Fibroblast of lung (primary cell): ENCODE results near the gene GRAMD2B. TPM values are rescaled to one million over a fixed set of nuclear protein-coding genes. Genes with fewer than 3 reads are reported as not detected.
A peak's percentile ranks its signal among the peaks of the same experiment; 100 is the strongest.

ENCODE experiments used
- DNase-seq, 2 donors: peaks; one replicate each; pipeline versions ENCODE4 v3.0.0 to v3.0.0-alpha.2; 2010; ENCODE audit warnings: low read depth in 2 of 2
- H2AFZ ChIP-seq: 2 replicates; pipeline ENCODE4 v1.5.1; 2012; ENCODE audit warnings: low read length, control low read depth, inconsistent platforms
- H3K27ac ChIP-seq: 2 replicates; pipeline ENCODE4 v1.5.1; 2011; ENCODE audit warnings: low read length, control low read depth; ENCODE audit not compliant: insufficient read depth
- H3K27me3 ChIP-seq: 2 replicates; pipeline ENCODE4 v1.5.1; 2011; ENCODE audit warnings: mild to moderate bottlenecking, low read length; ENCODE audit not compliant: control insufficient read depth, insufficient read depth
- H3K36me3 ChIP-seq: 2 replicates; pipeline ENCODE4 v1.5.1; 2011; ENCODE audit warnings: low read length; ENCODE audit not compliant: control insufficient read depth, insufficient read depth
- H3K4me1 ChIP-seq: 2 replicates; pipeline ENCODE4 v1.5.1; 2011; ENCODE audit warnings: low read length; ENCODE audit not compliant: control insufficient read depth, insufficient read depth; ENCODE audit errors: extremely low read depth
- H3K4me2 ChIP-seq: 2 replicates; pipeline ENCODE4 v1.5.1; 2011; ENCODE audit warnings: low read length, control low read depth; ENCODE audit not compliant: insufficient read depth; ENCODE audit errors: extremely low read depth
- H3K4me3 ChIP-seq, 4 experiments: fragments of 200-600 bp in 1 of 4; sonication (generic) in 1 of 4; replicated peaks in 1 of 4; 2 replicates each; pipeline ENCODE4 v1.5.1; 2011 to 2016; ENCODE audit warnings: low read length in 4 of 4, low read depth in 3 of 4, mild to moderate bottlenecking in 3 of 4, control low read depth in 2 of 4, inconsistent platforms in 1 of 4, mixed read lengths in 1 of 4; ENCODE audit not compliant: insufficient read depth in 1 of 4; ENCODE audit errors: control extremely low read depth in 1 of 4
- H3K79me2 ChIP-seq: 2 replicates; pipeline ENCODE4 v1.5.1; 2012; ENCODE audit warnings: mild to moderate bottlenecking, low read length, inconsistent platforms; ENCODE audit not compliant: control insufficient read depth, insufficient read depth
- H3K9ac ChIP-seq: 2 replicates; pipeline ENCODE4 v1.5.1; 2011; ENCODE audit warnings: mild to moderate bottlenecking, low read length, control low read depth; ENCODE audit not compliant: insufficient read depth
- H3K9me3 ChIP-seq: 2 replicates; pipeline ENCODE4 v1.5.1; 2012; ENCODE audit warnings: low read depth, low read length; ENCODE audit not compliant: control insufficient read depth, insufficient read depth
- H4K20me1 ChIP-seq: 2 replicates; pipeline ENCODE4 v1.5.1; 2011; ENCODE audit warnings: low read length; ENCODE audit not compliant: control insufficient read depth, insufficient read depth; ENCODE audit errors: extremely low read depth
- EZH2 ChIP-seq: IDR thresholded peaks from 2 replicates; pipeline ENCODE4 v1.5.1; 2012; ENCODE audit warnings: low read length, control low read depth, mild to moderate bottlenecking; ENCODE audit errors: missing control alignments
- polyA plus RNA-seq, 2 donors: library from polyadenylated mRNA; depleted of rRNA in 1 of 2; stranded (reverse) in 1 of 2; unstranded in 1 of 2; fragments of >200 nt; gene quantifications; 2 replicates each; pipeline ENCODE4 v1.2.1, GENCODE V29; 2011 to 2012; ENCODE audit warnings: missing spikeins in 1 of 2
- total RNA-seq: library from RNA; depleted of rRNA; stranded (reverse); fragments of >200 nt; gene quantifications from 2 replicates; pipeline ENCODE4 v1.2.1, GENCODE V29; 2014
- TF ChIP-seq, protein P1 (sequence below), 2 donors: IDR thresholded peaks in 1 of 2; conservative IDR thresholded peaks in 1 of 2; 1 replicate in 1 of 2; 2 replicates in 1 of 2; pipeline ENCODE4 v1.5.1; 2011 to 2012; ENCODE audit warnings: low read length in 2 of 2, control low read depth in 1 of 2, inconsistent platforms in 1 of 2, low read depth in 1 of 2, mild to moderate bottlenecking in 1 of 2

GRAMD2B gene
- total and polyA plus RNA-seq, 2 donors (not counting 1 experiment from before 2014, with no cell fraction given), result 21.3 to 37.6 TPM

DNA sequence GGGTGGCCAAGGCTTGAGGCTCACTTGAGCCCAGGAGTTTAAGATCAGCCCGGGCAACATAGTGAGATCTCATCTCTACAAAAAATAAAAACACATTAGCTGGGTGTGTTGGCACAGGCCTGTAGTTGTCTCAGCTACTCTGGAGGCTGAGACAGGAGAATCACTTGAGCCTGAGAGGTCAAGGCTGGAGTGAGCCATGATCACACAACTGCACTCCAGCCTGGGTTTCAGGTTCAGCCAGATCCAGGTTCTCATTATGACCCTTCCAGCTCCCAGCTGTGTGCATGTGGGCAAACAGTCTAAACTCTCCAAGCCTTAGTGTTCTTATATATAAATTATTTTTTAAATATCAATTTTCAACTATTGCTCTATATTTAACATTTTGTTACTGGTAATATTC lies 103.9 kb downstream of the GRAMD2B start:
- TF ChIP-seq, protein P1, sequence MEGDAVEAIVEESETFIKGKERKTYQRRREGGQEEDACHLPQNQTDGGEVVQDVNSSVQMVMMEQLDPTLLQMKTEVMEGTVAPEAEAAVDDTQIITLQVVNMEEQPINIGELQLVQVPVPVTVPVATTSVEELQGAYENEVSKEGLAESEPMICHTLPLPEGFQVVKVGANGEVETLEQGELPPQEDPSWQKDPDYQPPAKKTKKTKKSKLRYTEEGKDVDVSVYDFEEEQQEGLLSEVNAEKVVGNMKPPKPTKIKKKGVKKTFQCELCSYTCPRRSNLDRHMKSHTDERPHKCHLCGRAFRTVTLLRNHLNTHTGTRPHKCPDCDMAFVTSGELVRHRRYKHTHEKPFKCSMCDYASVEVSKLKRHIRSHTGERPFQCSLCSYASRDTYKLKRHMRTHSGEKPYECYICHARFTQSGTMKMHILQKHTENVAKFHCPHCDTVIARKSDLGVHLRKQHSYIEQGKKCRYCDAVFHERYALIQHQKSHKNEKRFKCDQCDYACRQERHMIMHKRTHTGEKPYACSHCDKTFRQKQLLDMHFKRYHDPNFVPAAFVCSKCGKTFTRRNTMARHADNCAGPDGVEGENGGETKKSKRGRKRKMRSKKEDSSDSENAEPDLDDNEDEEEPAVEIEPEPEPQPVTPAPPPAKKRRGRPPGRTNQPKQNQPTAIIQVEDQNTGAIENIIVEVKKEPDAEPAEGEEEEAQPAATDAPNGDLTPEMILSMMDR (conservative IDR thresholded peaks at IDR 0.05 in 1 of 2, IDR thresholded peaks at IDR 0.05 in 1 of 2; ENCODE audit: low read depth in 1 of 2, low read length in 2 of 2), result no peak
- TF ChIP-seq EZH2, result no peak
- Histone ChIP-seq H3K4me2 (no peak overlapping the region), H2AFZ (no peak overlapping the region), H3K27ac (no peak overlapping the region), H3K27me3 (no peaks in the 10 kb centered on the region), H3K9me3 (no peaks in the 10 kb centered on the region), H3K4me1 (peaks cover 7% of the 10 kb centered on the region), H3K36me3 (no peaks in the 10 kb centered on the region), H3K4me3 (no peak overlapping the region), H3K9ac (no peak overlapping the region), H4K20me1 (no peaks in the 10 kb centered on the region), H3K79me2 (no peaks in the 10 kb centered on the region)
- DNase-seq, result no peak

DNA sequence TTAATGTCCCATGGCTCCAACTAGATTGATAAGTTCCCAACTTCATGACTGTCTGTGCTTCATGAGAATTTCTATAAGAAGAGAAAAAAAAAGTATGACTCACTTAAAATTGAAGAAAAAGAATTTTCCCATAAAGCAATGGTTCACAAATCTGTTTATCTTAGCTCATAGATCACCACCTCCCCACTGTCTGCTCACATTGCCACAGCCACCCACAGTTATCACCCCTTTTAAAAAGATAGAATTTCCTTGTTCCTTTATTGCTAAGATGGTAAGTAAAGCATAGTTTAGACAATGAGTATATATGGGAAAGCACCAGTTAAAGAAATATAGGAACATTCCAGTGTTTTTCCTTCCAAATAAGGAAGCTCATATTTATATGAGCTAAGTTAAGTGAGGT lies 104.7 kb downstream of the GRAMD2B start:
- Histone ChIP-seq H3K79me2 (no peaks in the 10 kb centered on the region), H4K20me1 (no peaks in the 10 kb centered on the region), H3K4me1 (peaks cover 7% of the 10 kb centered on the region), H3K27ac (peak overlapping the region; percentile 10), H2AFZ (no peak overlapping the region), H3K4me2 (no peak overlapping the region), H3K27me3 (no peaks in the 10 kb centered on the region), H3K9ac (no peak overlapping the region), H3K36me3 (no peaks in the 10 kb centered on the region), H3K9me3 (no peaks in the 10 kb centered on the region), H3K4me3 (no peak overlapping the region)
- peak; percentile 55 to 56 for DNase-seq
- TF ChIP-seq, protein P1 (conservative IDR thresholded peaks at IDR 0.05 in 1 of 2, IDR thresholded peaks at IDR 0.05 in 1 of 2; ENCODE audit: low read depth in 1 of 2, low read length in 2 of 2), result no peak
- TF ChIP-seq EZH2, result no peak

DNA sequence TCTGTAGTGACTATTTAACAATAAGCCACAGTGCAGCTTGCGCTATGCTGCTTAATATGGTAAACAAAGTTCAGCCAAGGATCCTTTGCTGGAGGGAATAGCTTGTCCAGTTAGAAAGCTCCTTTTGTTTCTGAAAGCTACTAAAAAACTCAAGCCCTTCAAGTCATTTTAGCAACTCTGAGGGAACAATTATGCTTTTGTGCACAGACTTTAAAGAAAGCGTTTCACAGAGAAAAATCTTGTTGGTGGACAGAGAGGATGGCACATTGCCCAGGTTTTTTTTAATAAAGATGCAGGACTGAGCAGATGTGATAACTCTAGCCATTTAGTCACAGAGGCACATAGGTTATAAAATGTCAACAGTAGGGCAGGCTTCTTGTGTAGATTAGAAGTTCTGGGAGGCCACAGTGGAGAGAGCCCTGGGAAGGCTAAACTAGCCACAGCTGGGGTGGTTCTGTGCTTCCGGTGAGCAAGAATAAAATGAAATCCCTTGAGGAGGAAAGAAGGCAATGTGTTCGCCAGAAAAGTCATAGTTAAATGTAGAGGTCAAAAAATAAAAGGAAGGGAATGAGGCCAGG lies 108.4 kb downstream of the GRAMD2B start:
- H3K9me3 ChIP-seq, result no peaks in the 10 kb centered on the region
- no peaks in the 10 kb centered on the region for H3K36me3 ChIP-seq
- TF ChIP-seq, protein P1 (conservative IDR thresholded peaks at IDR 0.05 in 1 of 2, IDR thresholded peaks at IDR 0.05 in 1 of 2; ENCODE audit: low read depth in 1 of 2, low read length in 2 of 2), result no peak
- no peak for TF ChIP-seq EZH2
- no peaks in the 10 kb centered on the region for H4K20me1 ChIP-seq
- H3K4me1 ChIP-seq, result peaks cover 7% of the 10 kb centered on the region
- DNase-seq, result peak in 1 of 2 donors; percentile 44
- no peak overlapping the region for H3K9ac ChIP-seq
- H3K79me2 ChIP-seq, result no peaks in the 10 kb centered on the region
- no peak overlapping the region for H2AFZ ChIP-seq
- H3K27me3 ChIP-seq, result no peaks in the 10 kb centered on the region
- no peak overlapping the region for H3K4me3 ChIP-seq
- H3K27ac ChIP-seq, result no peak overlapping the region
- no peak overlapping the region for H3K4me2 ChIP-seq
